Right lobe of liver (tissue), 4 donors: ENCODE results near the gene C1QTNF8.

Experiments used
- CTCF ChIP-seq, 4 donors: fragments of 200-600 bp in 3 of 4; fragments of 450-650 bp in 1 of 4; IDR thresholded peaks; one replicate each; pipeline versions ENCODE4 v1.5.1 to v1.8.0; 2016 to 2022; ENCODE audit warnings: antibody characterized with exemption in 4 of 4, mild to moderate bottlenecking in 2 of 4
- POLR2A ChIP-seq: fragments of 450-650 bp; IDR thresholded peaks from one replicate; pipeline ENCODE4 v1.6.1; 2017; ENCODE audit warnings: antibody characterized with exemption, mild to moderate bottlenecking
- donor health status: DM: no; HTN: no; CAD: no.
- donor health status: DM: no; HTN: no; CAD: no.
- donor health status: DM: no; HTN: yes; CAD: no.

- TF ChIP-seq POLR2A (no peak), CTCF (IDR thresholded peaks at IDR 0.05) (no peak)
Observed at GRCh38 chr16:1109648-1110047, 13.6 kb upstream of the C1QTNF8 start.
